Effector CD4-positive, alpha-beta T cell (primary cell): Measurements from ENCODE around the gene ASIC2.

Experiments used
- DNase-seq: peaks from one replicate; pipeline ENCODE4 v3.0.0-alpha.2; 2020

The ASIC2 gene

DNA sequence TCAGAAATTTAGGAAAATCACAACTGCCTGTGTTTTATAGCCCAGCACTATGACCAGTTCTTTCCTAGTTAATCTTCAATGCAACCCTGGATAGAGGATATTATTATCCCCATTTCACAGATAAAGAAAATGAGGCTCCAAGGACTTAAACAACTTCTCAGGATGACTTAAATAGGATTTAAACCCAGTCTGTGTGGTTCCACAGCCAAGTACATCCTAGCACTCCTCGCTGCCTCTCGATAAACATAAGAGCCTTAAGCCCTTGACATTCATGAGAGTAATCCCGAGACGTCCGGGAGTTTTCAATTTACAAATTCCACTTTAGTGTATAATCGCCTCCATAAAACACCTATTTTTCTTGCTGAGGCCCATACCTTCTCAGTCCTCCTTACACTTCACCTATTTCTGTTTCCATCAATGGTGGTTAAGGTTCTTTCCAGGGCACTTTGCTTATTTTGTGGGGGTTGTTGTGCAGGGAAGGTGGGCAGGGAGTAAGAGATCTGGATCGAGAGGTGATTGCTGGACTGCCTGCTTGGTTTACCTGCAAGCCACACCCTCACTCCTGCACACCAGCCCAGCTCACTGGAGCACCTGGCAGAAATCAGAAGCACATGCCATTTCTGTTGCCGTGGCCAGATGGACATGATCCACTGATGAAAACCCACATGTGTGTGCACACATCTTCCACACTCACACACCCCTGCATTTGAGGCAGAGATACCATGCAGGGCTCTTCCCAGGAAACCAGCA, 50.5 kb downstream of the ASIC2 start:
- no peak for DNase-seq

DNA sequence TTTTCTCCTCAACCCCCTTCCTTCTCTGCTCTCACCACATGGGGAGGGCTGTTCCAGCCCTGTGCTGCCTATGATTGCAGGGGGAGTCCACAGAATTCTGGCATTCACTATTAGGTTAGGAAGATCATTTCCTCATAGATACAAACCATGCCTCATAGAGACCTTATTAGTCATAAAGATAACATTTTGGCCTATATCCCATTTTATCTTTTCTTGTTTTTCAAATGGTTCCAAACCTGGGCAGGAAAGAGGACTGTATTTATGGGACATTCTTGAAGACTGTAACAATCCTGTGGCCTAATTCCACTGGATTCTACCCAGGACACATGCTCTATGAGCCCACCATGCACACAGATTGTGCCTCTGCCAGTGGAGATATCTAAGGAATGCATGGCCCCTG, 51.7 kb downstream of the ASIC2 start:
- DNase-seq = no peak

- DNase-seq = no peak
Measured at GRCh38 chr17:33240362-33240761, 52.7 kb downstream of the ASIC2 start.

DNA sequence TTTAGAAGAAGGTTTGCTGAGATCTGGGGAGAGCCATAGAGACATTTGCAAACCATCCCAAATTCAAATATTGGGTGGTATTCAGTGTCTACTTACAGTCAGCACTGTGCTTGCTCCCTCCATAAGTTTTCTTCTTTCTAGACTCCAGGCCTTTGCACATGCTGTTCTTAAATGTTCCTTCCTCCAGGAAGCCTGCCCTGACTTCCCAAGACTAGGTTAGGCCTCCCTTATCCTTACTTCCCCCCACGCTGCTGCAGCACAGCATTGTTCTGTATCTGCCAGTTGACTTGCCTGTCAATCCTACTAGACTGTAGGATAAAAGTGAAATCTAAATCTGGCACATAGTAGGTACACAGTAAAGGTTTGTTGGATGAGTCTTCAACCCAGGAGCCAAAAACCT, 53.4 kb downstream of the ASIC2 start:
- no peak for DNase-seq

GRCh38 chr17:33234930-33235685, 58.0 kb downstream of the ASIC2 start:
- DNase-seq = no peak

DNA sequence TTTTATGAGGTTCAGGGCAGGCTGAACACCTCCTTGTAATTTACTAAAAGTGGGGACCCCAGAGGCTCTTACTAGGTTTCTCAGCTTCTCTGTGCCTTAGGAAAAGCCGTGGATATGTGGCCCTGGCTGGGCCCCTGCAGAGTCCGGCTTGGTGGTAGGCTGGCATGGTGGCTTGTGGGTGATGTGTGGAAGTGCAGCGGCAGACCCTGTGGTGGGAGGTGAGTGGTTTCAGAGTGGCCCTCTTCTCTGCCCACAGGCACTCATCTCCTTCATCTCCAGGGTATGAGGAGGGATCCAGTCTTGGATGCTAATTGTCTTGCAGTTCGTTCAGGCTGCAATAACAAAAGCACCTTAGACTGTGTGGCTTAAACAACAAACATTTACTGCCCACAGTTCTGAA, 58.9 kb downstream of the ASIC2 start:
- no peak for DNase-seq

DNA sequence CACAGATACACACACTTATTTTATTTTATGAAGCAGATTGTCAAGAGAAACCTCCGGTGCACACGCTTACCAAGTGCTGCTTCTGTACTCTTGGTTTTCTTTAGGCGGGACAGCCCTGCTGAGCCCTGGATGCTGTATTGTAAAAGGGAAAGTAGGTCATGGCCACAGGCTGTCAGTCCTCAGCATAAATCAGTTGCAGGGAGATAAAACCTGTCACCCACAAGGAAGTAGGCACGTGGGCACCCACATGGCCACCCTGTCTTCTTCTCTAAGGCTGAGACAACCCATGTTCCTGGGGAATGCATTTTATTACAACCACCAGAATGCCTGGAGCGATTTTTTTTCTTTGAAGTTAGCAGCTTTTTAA, 59.3 kb downstream of the ASIC2 start:
- DNase-seq = no peak

DNA sequence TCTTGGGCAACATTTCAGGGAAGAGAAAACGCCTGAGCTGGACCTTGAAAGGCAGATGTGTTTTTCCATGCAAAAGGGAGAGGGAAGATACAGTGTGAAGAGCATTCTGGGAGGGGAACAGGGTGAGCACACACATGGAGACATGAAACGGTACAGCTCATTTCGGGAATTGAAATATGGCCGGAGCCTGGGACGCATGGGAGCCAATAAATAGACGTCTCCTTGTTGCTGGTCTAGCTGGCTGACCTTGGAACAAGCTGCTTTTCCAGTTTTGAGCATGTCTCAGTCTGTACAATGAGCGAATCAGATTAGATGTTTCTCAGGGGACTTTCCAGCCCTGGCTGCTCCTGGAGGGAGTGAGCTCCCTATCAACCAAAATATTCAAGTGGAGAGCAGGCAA, 63.6 kb downstream of the ASIC2 start:
- DNase-seq = no peak

GRCh38 chr17:33229028-33229427, 64.1 kb downstream of the ASIC2 start:
- DNase-seq = no peak

DNA sequence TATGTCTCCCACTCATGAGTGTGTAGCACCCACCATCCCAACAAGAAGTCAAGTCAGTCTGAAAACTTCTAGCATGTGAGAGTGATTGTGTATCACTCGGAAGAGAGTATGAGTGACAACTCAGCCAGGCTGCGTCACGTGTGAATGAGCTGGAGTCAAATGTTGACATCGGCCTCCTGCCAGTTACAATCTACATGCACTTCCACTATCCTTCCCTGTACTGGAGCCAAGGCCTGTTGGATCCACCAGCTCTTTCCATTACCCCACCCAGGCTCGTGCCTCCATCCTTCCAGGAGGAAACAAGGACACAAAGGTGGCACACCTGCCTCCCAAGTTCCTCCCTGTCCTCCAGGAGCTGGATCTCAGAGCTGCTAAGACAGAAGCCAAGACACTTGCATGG, 64.5 kb downstream of the ASIC2 start:
- no peak for DNase-seq

GRCh38 chr17:33227911-33228310, 65.2 kb downstream of the ASIC2 start:
- no peak for DNase-seq

- DNase-seq = no peak
Measured at GRCh38 chr17:33225994-33226393, 67.1 kb downstream of the ASIC2 start.

DNA sequence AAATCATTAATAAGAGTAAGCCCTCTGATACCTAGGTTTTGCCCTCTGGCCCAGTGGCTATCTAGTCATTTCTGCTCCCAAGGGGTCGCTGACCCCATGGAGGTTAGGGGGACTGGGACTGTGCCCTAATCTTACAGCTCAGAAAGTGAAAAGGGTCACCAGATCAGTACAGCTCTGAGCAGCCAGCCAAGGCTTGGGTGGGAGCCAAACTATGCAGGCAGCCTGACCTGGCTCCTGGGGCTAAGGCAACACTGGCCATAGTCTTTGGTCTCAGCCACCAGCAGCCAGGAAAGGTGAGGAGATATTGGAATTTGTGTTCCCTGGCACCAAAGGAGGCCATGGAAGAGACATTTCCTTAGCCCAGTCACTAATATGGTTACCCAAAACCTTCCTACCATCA, 67.6 kb downstream of the ASIC2 start:
- DNase-seq = no peak

GRCh38 chr17:33220036-33220435, 73.1 kb downstream of the ASIC2 start:
- no peak for DNase-seq

GRCh38 chr17:33218698-33219601, 74.1 kb downstream of the ASIC2 start:
- no peak for DNase-seq

DNA sequence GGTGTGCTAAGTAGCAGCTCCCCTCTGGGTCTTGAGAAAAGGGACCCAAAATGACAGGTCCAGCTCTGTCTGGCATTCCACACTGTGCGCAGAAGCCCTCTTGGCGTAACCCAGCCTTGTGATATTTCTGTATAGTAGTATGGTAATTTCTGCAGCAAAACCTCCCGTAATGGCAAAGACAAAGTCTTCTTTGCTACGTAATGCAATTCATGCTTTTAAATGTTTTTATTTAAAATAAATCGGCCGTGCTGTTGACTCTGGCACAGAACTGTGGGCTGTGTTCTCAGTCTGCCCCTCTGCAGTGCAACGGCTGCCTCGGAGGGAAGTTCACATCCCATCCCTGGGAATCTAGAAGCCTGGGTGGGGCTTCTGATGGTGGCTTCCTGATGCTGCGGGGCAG, 75.2 kb downstream of the ASIC2 start:
- DNase-seq = no peak

GRCh38 chr17:33214996-33215395, 78.1 kb downstream of the ASIC2 start:
- no peak for DNase-seq

DNA sequence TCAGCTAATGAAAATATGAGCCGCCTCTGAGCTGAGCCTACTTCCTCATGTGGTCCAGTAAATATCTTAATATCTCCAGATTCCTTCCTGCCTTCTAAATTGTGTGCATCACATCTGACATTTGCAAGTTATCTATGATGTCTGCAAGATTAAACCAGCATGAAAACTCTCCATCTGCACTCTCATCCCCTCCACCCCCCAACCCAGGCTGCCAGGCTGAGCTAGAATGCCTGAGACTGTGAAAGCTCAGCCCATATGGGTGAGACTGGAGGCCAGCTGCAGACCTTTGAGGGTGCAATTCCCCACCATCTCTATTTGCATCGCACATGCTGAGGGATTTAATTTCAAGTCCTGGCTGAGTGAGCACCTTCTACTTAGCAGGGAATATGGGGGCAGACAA, 82.8 kb downstream of the ASIC2 start:
- no peak for DNase-seq

DNA sequence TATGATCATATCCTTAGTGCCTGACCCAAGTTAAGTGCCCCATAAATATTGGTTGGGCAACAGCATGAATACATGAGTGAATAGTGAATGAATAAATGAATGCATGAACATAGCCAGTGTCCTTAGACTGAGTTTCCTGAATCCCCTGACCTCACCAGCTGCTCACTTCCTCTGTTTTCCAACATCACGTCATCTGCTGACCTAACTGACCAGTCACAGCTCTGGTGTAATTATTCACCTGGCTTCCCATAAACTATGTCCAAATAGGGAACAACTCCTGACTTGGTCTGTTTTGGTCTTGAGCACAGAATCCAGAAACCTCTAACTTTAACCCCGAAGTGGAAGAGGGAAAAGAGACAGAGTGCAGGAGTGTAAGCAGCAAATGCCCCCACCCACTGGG, 83.4 kb downstream of the ASIC2 start:
- DNase-seq = no peak

DNA sequence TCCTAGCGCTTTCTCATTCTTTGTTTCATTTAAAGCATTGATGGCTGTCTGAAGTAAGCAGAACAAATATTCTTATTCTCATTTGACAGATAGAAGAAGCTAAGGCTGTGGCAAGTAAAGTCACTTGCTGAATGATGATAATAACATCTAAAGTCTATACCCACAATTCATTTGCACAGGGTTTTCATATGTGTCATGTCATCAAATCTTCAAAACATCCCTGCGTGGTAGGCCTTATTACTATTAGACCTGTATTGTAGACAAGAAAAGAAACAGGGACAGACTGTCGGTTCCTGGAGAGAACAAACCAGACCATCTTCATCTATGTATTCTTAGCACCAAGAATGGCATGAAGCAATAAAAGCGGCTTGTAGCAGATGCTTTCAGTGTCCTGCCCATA, 85.9 kb downstream of the ASIC2 start:
- no peak for DNase-seq

DNA sequence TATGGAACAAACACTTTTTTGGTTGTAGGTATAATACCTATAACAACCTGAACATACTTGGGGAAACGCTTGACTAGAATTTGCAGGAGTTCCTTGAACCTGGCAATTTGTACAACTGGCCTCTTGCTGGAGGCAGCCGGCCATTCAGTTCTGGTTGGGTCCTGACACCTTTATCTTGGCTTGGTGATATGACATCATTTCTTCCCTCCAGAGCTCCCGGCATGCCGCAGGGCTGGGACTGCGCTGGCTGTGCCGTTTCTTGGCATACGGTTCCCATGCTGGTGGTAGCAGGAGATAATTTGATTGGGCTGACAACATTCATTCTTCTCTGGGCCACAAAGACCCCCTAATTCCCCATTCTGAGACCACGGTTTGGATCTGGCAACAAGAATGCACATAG, 87.5 kb downstream of the ASIC2 start:
- no peak for DNase-seq

DNA sequence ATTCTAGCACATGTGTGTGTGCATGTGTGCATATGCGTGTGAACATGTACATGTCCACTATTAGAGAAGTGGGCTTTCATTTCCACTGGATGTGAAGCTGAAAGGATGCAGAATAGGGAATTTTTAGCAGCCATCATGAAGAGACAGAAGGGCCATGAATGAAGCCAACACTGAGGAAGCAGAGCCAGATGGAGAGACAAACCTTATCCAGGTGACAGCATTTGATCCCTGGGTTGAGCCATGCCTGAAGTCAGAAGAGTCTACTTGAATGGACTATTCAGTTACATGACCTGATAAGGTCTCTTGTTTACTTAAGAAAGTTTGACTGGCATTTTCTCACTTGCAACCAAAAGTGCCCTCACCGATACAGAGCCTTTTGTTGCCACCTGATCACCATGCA, 88.4 kb downstream of the ASIC2 start:
- DNase-seq = no peak

DNA sequence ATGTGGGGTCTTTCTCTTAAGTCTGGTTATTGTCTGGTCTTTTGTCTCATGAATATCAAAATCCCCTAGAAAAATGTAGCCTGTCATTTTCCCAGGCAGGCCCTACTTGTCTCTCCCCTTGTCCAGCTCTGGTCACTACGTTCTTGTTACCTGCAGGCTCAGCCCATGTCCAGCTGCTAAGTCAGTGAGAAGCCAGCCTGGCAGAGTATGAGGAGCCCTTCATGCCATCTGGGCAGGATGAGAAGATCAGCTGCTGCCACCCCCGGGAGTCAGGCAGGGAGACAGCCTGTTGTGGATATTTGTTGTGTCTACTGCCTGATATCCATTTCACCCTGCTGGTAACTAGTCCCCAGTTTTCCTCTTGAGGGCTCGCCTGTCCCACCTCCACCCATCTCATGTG, 88.9 kb downstream of the ASIC2 start:
- DNase-seq = no peak
